K562 (cell line): Measurements from ENCODE around the gene LCLAT1. TPM values are rescaled to one million over a fixed set of nuclear protein-coding genes. Genes with fewer than 3 reads are reported as not detected.

Source experiments
- ASH1L ChIP-seq: fragments of 450-650 bp; IDR thresholded peaks from 2 replicates; pipeline ENCODE4 v1.6.1; 2018; ENCODE audit warnings: borderline replicate concordance, mild to moderate bottlenecking, low read depth; ENCODE audit not compliant: partially characterized antibody
- CBX5 ChIP-seq: IDR thresholded peaks from 2 replicates; pipeline ENCODE4 v1.6.1; 2014; ENCODE audit warnings: low read depth, borderline replicate concordance
- HMG20A ChIP-seq: fragments of 450-650 bp; formaldehyde crosslinking; conservative IDR thresholded peaks from 2 replicates; pipeline ENCODE4 v1.4.0; 2020; ENCODE audit warnings: mild to moderate bottlenecking, mixed read lengths
- KDM2B ChIP-seq: fragments of 250-450 bp; sonication (Bioruptor Pico); IDR thresholded peaks from 2 replicates; pipeline ENCODE4 v1.8.0; 2021; ENCODE audit warnings: mild to moderate bottlenecking, moderate library complexity
- LCOR ChIP-seq: sonication (generic); formaldehyde crosslinking; IDR thresholded peaks from 2 replicates; pipeline ENCODE4 v1.8.0; 2022; ENCODE audit warnings: mild to moderate bottlenecking, missing genetic modification reagents
- MEF2D ChIP-seq: conservative IDR thresholded peaks from 2 replicates; pipeline ENCODE4 v1.6.1; 2016; ENCODE audit warnings: low read depth, missing genetic modification characterization, missing compliant biosample characterization
- POLR2B ChIP-seq: fragments of 450-650 bp; IDR thresholded peaks from 2 replicates; pipeline ENCODE4 v1.6.1; 2018; ENCODE audit warnings: low read depth; ENCODE audit not compliant: partially characterized antibody
- SMARCE1 ChIP-seq: fragments of 450-650 bp; IDR thresholded peaks from 2 replicates; pipeline ENCODE4 v1.7.1; 2016; ENCODE audit warnings: mild to moderate bottlenecking
- polyA plus RNA-seq, 8 experiments: library from polyadenylated mRNA; depleted of rRNA in 4 of 8; stranded (reverse) in 5 of 8; unstranded in 3 of 8; fragments of >200 nt; fragmentation: Nextera tagmentation in 2 of 8; fragmentation: Illumina TruSeq in 1 of 8; extraction: Ambion mirVana in 2 of 8; extraction: Trizol in 1 of 8; gene quantifications; 2 replicates each; pipeline versions ENCODE4 v1.2.1 to v1.2.3, GENCODE V29; 2011 to 2014; ENCODE audit warnings: inconsistent platforms in 1 of 8, missing spikeins in 1 of 8
- total RNA-seq, 7 experiments: library from RNA; depleted of rRNA in 6 of 7; stranded (reverse); fragments of >200 nt in 6 of 7; fragmentation: Illumina TruSeq in 2 of 7; extraction: Trizol in 2 of 7; gene quantifications; 2 replicates each; pipeline versions ENCODE4 v1.2.1 to v1.2.3, GENCODE V29; 2011 to 2021; ENCODE audit warnings: low replicate concordance in 1 of 7
- TF ChIP-seq, protein P1 (sequence below): IDR thresholded peaks from 2 replicates; pipeline ENCODE4 v1.6.1; 2011; ENCODE audit warnings: borderline replicate concordance, low read depth, mild to moderate bottlenecking, moderate library complexity, low read length; ENCODE audit not compliant: insufficient read depth, poor library complexity, severe bottlenecking
- TF ChIP-seq, protein P2 (sequence below): IDR thresholded peaks from 2 replicates; pipeline ENCODE4 v1.6.1; 2012; ENCODE audit warnings: low read depth, low read length, improper control_type of control experiment, borderline replicate concordance
- TF ChIP-seq, protein P3 (sequence below): sonication (generic); formaldehyde crosslinking; IDR thresholded peaks from 2 replicates; pipeline ENCODE4 v1.8.1; 2023; ENCODE audit warnings: mild to moderate bottlenecking, missing genetic modification reagents
- TF ChIP-seq, protein P4 (sequence below): fragments of 250-450 bp; sonication (Bioruptor Pico); IDR thresholded peaks from 2 replicates; pipeline ENCODE4 v1.4.0; 2020; ENCODE audit warnings: mild to moderate bottlenecking, moderate library complexity
- TF ChIP-seq, protein P5 (sequence below): fragments of 250-450 bp; sonication (Bioruptor Pico); IDR thresholded peaks from 2 replicates; pipeline ENCODE4 v1.8.0; 2022; ENCODE audit warnings: moderate library complexity, mild to moderate bottlenecking, inconsistent platforms
- TF ChIP-seq, protein P6 (sequence below): fragments of 450-650 bp; IDR thresholded peaks from 2 replicates; pipeline ENCODE4 v1.6.1; 2018; ENCODE audit warnings: mild to moderate bottlenecking, low read depth; ENCODE audit not compliant: partially characterized antibody

LCLAT1 gene
- total and polyA plus RNA-seq, 9 of the 15 experiments (the other 6 are each of a cell fraction or from before 2014, with no cell fraction given), result 8.9 to 63.3 (median 25.4) TPM

DNA sequence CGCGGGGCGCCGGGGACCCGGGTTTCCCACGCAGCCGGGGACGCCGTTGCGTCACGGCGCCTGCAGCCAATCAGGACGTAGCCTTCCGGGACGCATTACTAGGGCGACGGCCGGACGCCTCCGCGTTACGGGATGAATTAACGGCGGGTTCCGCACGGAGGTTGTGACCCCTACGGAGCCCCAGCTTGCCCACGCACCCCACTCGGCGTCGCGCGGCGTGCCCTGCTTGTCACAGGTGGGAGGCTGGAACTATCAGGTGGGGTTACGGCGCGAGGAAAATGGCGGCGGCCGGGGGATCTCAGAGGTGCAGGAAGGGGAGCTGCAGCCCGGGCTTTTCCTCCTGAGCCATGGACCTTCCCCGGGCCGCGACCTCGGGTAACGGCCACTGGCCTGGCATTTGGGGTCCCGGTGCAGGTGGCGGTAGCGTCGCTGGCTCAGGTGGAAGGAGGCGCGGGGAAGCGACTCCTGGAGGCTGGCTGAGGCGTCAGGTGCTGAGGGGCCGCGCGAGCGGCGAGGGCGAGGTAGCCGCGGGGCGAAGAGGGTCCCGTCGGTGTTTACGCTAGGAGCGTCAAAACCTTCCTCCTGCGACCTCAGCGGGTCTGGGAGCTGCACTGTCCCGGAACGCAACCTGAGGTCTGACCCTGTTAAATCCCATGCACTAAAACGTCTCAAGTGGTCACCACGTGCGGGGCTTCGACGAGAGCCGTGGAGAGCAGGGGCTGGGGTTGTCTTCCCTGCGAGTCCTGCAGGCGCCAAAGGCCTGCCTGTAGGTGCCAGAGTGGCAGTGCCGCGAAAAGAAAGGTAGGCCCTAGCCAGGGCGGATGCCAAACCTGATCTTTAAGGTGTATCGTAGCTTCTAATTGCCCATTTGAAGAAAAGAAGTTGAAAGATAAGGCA lies at the start of gene LCLAT1 (continued):
- TF ChIP-seq, protein P1, sequence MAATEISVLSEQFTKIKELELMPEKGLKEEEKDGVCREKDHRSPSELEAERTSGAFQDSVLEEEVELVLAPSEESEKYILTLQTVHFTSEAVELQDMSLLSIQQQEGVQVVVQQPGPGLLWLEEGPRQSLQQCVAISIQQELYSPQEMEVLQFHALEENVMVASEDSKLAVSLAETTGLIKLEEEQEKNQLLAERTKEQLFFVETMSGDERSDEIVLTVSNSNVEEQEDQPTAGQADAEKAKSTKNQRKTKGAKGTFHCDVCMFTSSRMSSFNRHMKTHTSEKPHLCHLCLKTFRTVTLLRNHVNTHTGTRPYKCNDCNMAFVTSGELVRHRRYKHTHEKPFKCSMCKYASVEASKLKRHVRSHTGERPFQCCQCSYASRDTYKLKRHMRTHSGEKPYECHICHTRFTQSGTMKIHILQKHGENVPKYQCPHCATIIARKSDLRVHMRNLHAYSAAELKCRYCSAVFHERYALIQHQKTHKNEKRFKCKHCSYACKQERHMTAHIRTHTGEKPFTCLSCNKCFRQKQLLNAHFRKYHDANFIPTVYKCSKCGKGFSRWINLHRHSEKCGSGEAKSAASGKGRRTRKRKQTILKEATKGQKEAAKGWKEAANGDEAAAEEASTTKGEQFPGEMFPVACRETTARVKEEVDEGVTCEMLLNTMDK, result peak; percentile 66
- TF ChIP-seq POLR2B (peak; percentile 50), ASH1L (peak; percentile 50), HMG20A (CRISPR knock-in tag) (no peak), CBX5 (no peak), KDM2B (CRISPR knock-in tag) (no peak), SMARCE1 (no peak), LCOR (CRISPR knock-in tag) (peak; percentile 91; the same call in 1 of the 2 replicates), MEF2D (tag) (no peak)
- TF ChIP-seq, protein P2, sequence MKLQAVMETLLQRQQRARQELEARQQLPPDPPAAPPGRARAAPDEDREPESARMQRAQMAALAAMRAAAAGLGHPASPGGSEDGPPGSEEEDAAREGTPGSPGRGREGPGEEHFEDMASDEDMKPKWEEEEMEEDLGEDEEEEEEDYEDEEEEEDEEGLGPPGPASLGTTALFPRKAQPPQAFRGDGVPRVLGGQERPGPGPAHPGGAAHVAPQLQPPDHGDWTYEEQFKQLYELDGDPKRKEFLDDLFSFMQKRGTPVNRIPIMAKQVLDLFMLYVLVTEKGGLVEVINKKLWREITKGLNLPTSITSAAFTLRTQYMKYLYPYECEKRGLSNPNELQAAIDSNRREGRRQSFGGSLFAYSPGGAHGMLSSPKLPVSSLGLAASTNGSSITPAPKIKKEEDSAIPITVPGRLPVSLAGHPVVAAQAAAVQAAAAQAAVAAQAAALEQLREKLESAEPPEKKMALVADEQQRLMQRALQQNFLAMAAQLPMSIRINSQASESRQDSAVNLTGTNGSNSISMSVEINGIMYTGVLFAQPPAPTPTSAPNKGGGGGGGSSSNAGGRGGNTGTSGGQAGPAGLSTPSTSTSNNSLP, result no peak
- TF ChIP-seq, protein P3, sequence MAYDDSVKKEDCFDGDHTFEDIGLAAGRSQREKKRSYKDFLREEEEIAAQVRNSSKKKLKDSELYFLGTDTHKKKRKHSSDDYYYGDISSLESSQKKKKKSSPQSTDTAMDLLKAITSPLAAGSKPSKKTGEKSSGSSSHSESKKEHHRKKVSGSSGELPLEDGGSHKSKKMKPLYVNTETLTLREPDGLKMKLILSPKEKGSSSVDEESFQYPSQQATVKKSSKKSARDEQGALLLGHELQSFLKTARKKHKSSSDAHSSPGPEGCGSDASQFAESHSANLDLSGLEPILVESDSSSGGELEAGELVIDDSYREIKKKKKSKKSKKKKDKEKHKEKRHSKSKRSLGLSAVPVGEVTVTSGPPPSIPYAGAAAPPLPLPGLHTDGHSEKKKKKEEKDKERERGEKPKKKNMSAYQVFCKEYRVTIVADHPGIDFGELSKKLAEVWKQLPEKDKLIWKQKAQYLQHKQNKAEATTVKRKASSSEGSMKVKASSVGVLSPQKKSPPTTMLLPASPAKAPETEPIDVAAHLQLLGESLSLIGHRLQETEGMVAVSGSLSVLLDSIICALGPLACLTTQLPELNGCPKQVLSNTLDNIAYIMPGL (CRISPR knock-in tag), result no peak; the same call in none of the 2 replicates
- TF ChIP-seq, protein P4, sequence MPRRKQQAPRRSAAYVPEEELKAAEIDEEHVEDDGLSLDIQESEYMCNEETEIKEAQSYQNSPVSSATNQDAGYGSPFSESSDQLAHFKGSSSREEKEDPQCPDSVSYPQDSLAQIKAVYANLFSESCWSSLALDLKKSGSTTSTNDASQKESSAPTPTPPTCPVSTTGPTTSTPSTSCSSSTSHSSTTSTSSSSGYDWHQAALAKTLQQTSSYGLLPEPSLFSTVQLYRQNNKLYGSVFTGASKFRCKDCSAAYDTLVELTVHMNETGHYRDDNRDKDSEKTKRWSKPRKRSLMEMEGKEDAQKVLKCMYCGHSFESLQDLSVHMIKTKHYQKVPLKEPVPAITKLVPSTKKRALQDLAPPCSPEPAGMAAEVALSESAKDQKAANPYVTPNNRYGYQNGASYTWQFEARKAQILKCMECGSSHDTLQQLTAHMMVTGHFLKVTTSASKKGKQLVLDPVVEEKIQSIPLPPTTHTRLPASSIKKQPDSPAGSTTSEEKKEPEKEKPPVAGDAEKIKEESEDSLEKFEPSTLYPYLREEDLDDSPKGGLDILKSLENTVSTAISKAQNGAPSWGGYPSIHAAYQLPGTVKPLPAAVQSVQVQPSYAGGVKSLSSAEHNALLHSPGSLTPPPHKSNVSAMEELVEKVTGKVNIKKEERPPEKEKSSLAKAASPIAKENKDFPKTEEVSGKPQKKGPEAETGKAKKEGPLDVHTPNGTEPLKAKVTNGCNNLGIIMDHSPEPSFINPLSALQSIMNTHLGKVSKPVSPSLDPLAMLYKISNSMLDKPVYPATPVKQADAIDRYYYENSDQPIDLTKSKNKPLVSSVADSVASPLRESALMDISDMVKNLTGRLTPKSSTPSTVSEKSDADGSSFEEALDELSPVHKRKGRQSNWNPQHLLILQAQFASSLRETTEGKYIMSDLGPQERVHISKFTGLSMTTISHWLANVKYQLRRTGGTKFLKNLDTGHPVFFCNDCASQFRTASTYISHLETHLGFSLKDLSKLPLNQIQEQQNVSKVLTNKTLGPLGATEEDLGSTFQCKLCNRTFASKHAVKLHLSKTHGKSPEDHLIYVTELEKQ (CRISPR knock-in tag), result no peak
- TF ChIP-seq, protein P5, sequence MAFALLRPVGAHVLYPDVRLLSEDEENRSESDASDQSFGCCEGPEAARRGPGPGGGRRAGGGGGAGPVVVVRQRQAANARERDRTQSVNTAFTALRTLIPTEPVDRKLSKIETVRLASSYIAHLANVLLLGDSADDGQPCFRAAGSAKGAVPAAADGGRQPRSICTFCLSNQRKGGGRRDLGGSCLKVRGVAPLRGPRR (CRISPR knock-in tag), result no peak
- TF ChIP-seq, protein P6, sequence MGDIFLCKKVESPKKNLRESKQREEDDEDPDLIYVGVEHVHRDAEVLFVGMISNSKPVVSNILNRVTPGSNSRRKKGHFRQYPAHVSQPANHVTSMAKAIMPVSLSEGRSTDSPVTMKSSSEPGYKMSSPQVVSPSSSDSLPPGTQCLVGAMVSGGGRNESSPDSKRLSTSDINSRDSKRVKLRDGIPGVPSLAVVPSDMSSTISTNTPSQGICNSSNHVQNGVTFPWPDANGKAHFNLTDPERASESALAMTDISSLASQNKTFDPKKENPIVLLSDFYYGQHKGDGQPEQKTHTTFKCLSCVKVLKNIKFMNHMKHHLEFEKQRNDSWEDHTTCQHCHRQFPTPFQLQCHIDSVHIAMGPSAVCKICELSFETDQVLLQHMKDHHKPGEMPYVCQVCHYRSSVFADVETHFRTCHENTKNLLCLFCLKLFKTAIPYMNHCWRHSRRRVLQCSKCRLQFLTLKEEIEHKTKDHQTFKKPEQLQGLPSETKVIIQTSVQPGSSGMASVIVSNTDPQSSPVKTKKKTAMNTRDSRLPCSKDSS, result no peak
